ENCODE data around the gene STN1. TPM values are rescaled to one million over a fixed set of nuclear protein-coding genes. Genes with fewer than 3 reads are reported as not detected.
A peak's percentile ranks its signal among the peaks of the same experiment; 100 is the strongest.

The STN1 gene
- total and polyA plus RNA-seq, 2 experiments from 2014 or later = 43.5 to 44.7 TPM

DNA sequence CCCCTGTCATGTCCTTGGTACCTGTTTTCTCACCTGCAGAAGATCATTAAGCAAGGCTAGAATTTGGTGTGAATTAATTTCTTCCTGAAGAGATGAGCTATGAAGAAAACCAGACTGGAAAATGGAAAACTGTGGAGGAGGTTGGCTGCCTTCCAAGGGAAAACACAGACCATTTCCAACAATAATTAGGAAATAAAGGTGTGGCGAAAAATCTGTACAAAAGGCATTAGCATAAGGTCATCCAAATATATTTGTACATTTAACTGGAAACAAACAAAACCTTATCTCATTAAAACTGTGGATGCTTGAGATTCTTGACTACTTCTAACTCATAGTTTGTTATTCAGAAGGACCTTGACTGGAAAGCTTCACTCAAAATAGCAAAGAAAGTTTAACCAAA, 1.7 kb downstream of the STN1 start:
- no peaks in the 10 kb centered on the region for H3K36me3 ChIP-seq
- peaks cover 21% of the 10 kb centered on the region for H3K4me1 ChIP-seq (ENCODE audit: low read depth)
- no peaks in the 10 kb centered on the region for H3K27me3 ChIP-seq
- H3K9me3 ChIP-seq (ENCODE audit: low read depth) = no peaks in the 10 kb centered on the region
- DNase-seq (ENCODE audit: low read depth in 1 of 2, low spot score in 1 of 2) = peak in 1 of 2 donors; percentile 50
- H3K4me3 ChIP-seq = no peak overlapping the region
- H3K27ac ChIP-seq = no peak overlapping the region
- TF ChIP-seq, protein P1, sequence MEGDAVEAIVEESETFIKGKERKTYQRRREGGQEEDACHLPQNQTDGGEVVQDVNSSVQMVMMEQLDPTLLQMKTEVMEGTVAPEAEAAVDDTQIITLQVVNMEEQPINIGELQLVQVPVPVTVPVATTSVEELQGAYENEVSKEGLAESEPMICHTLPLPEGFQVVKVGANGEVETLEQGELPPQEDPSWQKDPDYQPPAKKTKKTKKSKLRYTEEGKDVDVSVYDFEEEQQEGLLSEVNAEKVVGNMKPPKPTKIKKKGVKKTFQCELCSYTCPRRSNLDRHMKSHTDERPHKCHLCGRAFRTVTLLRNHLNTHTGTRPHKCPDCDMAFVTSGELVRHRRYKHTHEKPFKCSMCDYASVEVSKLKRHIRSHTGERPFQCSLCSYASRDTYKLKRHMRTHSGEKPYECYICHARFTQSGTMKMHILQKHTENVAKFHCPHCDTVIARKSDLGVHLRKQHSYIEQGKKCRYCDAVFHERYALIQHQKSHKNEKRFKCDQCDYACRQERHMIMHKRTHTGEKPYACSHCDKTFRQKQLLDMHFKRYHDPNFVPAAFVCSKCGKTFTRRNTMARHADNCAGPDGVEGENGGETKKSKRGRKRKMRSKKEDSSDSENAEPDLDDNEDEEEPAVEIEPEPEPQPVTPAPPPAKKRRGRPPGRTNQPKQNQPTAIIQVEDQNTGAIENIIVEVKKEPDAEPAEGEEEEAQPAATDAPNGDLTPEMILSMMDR (IDR thresholded peaks at IDR 0.05; ENCODE audit: low read depth, low read length) = no peak

DNA sequence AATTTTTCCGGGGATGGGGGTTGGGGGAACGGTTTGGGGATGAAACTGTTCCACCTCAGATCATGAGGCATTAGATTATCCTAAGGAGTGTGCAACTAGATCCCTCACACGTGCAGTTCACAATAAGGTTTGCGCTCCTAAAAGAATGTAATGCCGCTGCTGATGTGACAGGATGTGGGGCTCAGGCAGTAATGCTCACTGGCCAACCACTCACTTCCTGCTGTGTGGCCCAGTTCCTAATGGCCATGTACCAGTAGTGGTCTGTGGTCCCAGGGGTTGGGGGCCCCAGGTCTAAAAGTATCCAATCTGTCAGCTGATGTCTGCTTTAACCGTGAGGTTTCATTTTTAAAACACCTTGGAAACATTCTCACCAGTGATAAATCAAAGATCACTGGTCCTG, 2.2 kb downstream of the STN1 start:
- Histone ChIP-seq H3K4me1 (ENCODE audit: low read depth) (peaks cover 21% of the 10 kb centered on the region), H3K9me3 (ENCODE audit: low read depth) (no peaks in the 10 kb centered on the region), H3K36me3 (no peaks in the 10 kb centered on the region), H3K4me3 (no peak overlapping the region), H3K27ac (no peak overlapping the region), H3K27me3 (no peaks in the 10 kb centered on the region)
- TF ChIP-seq, protein P1 (IDR thresholded peaks at IDR 0.05; ENCODE audit: low read depth, low read length) = no peak
- peak in 1 of 2 donors; percentile 24 for DNase-seq (ENCODE audit: low read depth in 1 of 2, low spot score in 1 of 2)

DNA sequence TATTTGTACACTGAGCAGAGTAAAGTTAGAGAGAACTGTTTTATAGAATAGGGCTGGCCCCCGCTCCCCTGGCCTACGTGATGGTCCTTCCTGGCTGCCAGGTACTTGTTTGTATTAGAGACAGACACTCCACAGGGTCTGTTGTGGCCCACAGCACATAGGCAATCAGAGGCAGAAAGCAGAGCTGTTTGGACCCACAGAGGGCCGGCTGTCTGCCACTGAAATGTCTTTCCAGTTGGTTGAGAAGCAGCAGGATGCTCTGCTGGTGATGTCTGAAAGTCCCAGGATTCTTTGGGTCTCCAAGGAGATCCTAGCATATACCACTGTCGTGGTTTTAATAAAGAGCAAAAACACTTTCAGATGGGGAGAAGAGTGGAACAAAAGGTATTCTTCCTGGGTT, 5.2 kb downstream of the STN1 start:
- H3K27ac ChIP-seq = no peak overlapping the region
- TF ChIP-seq, protein P1 (IDR thresholded peaks at IDR 0.05; ENCODE audit: low read depth, low read length) = no peak

DNA sequence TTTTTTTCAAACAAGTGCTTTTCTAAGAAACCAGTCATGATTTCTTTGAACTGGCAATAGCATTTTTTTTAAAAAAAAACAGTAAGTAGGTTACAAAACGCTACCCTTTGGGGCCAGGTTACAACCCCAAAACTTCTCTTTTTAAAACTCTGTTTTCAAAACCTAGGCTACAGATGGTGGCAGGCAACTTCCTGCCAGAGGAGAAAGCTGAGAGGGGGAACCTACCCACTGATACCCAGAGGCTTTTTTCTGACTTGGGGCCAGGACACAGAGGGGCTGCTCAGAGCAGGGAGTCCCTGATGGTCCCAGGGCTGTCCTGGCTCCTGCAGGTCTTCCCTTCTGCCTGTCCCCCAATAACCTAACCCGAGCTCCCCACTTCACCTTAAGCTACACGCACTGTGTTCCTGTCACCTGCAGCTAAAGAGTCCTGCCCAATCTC, 6.9 kb downstream of the STN1 start:
- Histone ChIP-seq H3K4me3 (no peak overlapping the region), H3K36me3 (no peaks in the 10 kb centered on the region), H3K27me3 (no peaks in the 10 kb centered on the region), H3K27ac (no peak overlapping the region), H3K9me3 (ENCODE audit: low read depth) (no peaks in the 10 kb centered on the region), H3K4me1 (ENCODE audit: low read depth) (no peaks in the 10 kb centered on the region)
- TF ChIP-seq, protein P1 (IDR thresholded peaks at IDR 0.05; ENCODE audit: low read depth, low read length) = no peak
- no peak for DNase-seq (ENCODE audit: low read depth in 1 of 2, low spot score in 1 of 2)

More for the DNA sequence above, 5.2 kb downstream of the STN1 start:
- Histone ChIP-seq H3K4me3 (no peak overlapping the region), H3K36me3 (no peaks in the 10 kb centered on the region), H3K9me3 (ENCODE audit: low read depth) (no peaks in the 10 kb centered on the region), H3K27me3 (no peaks in the 10 kb centered on the region), H3K4me1 (ENCODE audit: low read depth) (peaks cover 14% of the 10 kb centered on the region)
- DNase-seq (ENCODE audit: low read depth in 1 of 2, low spot score in 1 of 2) = no peak

DNA sequence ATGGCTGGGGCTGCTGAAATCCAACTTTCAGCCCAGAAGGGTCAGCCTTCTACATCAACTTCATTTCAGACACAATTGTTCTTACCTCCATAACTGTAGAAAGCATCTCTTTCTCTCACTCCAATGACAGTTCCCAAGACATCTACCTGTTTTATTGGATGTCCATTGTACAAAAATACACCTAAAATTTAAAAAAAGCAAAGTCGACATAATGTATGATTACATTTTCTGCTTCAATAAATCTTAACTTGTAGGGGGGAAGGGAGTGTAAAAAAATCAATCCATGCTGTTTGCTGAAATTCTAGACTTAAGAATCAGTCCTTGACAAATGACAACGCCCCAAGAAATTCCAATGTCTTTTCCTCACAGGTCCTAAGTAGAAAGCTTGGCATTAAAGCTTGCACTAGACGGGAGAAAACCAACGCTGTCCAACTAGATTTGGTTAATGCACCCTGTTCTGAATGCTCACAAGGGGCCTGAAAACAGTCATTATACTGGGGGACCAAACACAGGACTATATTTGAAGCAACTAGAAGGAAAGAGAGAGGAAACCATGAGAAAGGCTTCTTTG, 7.5 kb downstream of the STN1 start:
- Histone ChIP-seq H3K4me3 (no peak overlapping the region), H3K27me3 (no peaks in the 10 kb centered on the region), H3K9me3 (ENCODE audit: low read depth) (no peaks in the 10 kb centered on the region), H3K27ac (no peak overlapping the region), H3K36me3 (no peaks in the 10 kb centered on the region), H3K4me1 (ENCODE audit: low read depth) (no peaks in the 10 kb centered on the region)
- no peak for DNase-seq (ENCODE audit: low read depth in 1 of 2, low spot score in 1 of 2)
- TF ChIP-seq, protein P1 (IDR thresholded peaks at IDR 0.05; ENCODE audit: low read depth, low read length) = no peak
